Stimulated activated CD8-positive, alpha-beta memory T cell treated with anti-CD3 and anti-CD28 coated beads, Interleukin-12 subunit alpha, Interleukin-12 subunit beta, amount 100 ng/mL, for 1 hour (primary cell): Measurements from ENCODE around the gene RUNX2.

ENCODE experiments used
- DNase-seq: peaks from one replicate; pipeline ENCODE4 v3.0.0-alpha.2; 2020; ENCODE audit warnings: low read depth

The RUNX2 gene

GRCh38 chr6:45483501-45483900 is 155.4 kb downstream of the RUNX2 start:
- DNase-seq = no peak

- DNase-seq = no peak
Observed at GRCh38 chr6:45486736-45487135, 158.6 kb downstream of the RUNX2 start.

- no peak for DNase-seq
Observed at GRCh38 chr6:45487645-45488044, 159.5 kb downstream of the RUNX2 start.

- DNase-seq = no peak
Observed at GRCh38 chr6:45488269-45488668, 160.1 kb downstream of the RUNX2 start.

- no peak for DNase-seq
Observed at GRCh38 chr6:45488889-45489288, 160.8 kb downstream of the RUNX2 start.

- DNase-seq = no peak
Observed at GRCh38 chr6:45491048-45491735, 163.1 kb downstream of the RUNX2 start.

- no peak for DNase-seq
Observed at GRCh38 chr6:45491874-45492273, 163.7 kb downstream of the RUNX2 start.

GRCh38 chr6:45493761-45494160 is 165.6 kb downstream of the RUNX2 start:
- no peak for DNase-seq

GRCh38 chr6:45494416-45495135 is 166.4 kb downstream of the RUNX2 start:
- DNase-seq = no peak

- DNase-seq = no peak
Observed at GRCh38 chr6:45495429-45496084, 167.4 kb downstream of the RUNX2 start.

GRCh38 chr6:45496085-45496433 is 167.9 kb downstream of the RUNX2 start:
- DNase-seq = no peak

GRCh38 chr6:45498591-45498990 is 170.5 kb downstream of the RUNX2 start:
- DNase-seq = no peak

- no peak for DNase-seq
Observed at GRCh38 chr6:45500924-45501816, 173.0 kb downstream of the RUNX2 start.

GRCh38 chr6:45502456-45502855 is 174.3 kb downstream of the RUNX2 start:
- no peak for DNase-seq

- no peak for DNase-seq
Observed at GRCh38 chr6:45504947-45505346, 176.8 kb downstream of the RUNX2 start.

GRCh38 chr6:45505470-45505869 is 177.3 kb downstream of the RUNX2 start:
- DNase-seq = no peak

- DNase-seq = no peak
Observed at GRCh38 chr6:45507186-45507585, 179.1 kb downstream of the RUNX2 start.

GRCh38 chr6:45509426-45509825 is 181.3 kb downstream of the RUNX2 start:
- DNase-seq = no peak

GRCh38 chr6:45512717-45513116 is 184.6 kb downstream of the RUNX2 start:
- no peak for DNase-seq

GRCh38 chr6:45513213-45513618 is 185.1 kb downstream of the RUNX2 start:
- DNase-seq = no peak

GRCh38 chr6:45513843-45514242 is 185.7 kb downstream of the RUNX2 start:
- DNase-seq = no peak
